Osteocyte (in vitro differentiated cells): ENCODE measurements around the gene NDST4. TPM values are rescaled to one million over a fixed set of nuclear protein-coding genes. Genes with fewer than 3 reads are reported as not detected.

Experiments used
- DNase-seq: peaks from one replicate; pipeline ENCODE4 v3.0.0; 2021; ENCODE audit warnings: mixed read lengths; ENCODE audit not compliant: unreplicated experiment; ENCODE audit errors: extremely low spot score
- H3K27ac Mint-ChIP-seq: one replicate; pipeline ENCODE4 v1.8.0; 2021; ENCODE audit warnings: mild to moderate bottlenecking, mixed read lengths; ENCODE audit not compliant: unreplicated experiment
- H3K27me3 Mint-ChIP-seq: one replicate; pipeline ENCODE4 v1.8.0; 2021; ENCODE audit warnings: mixed read lengths; ENCODE audit not compliant: unreplicated experiment
- H3K36me3 Mint-ChIP-seq: one replicate; pipeline ENCODE4 v1.8.0; 2021; ENCODE audit warnings: mixed read lengths; ENCODE audit not compliant: unreplicated experiment
- H3K4me1 Mint-ChIP-seq: one replicate; pipeline ENCODE4 v1.8.0; 2021; ENCODE audit warnings: mixed read lengths; ENCODE audit not compliant: unreplicated experiment
- H3K4me3 Mint-ChIP-seq: one replicate; pipeline ENCODE4 v1.8.0; 2021; ENCODE audit warnings: mild to moderate bottlenecking, moderate library complexity, mixed read lengths; ENCODE audit not compliant: unreplicated experiment
- H3K9me3 Mint-ChIP-seq: one replicate; pipeline ENCODE4 v1.8.0; 2021; ENCODE audit warnings: mixed read lengths; ENCODE audit not compliant: unreplicated experiment
- total RNA-seq: library from RNA; stranded (reverse); gene quantifications from 2 replicates; pipeline ENCODE4 v1.2.1, GENCODE V29; 2021
- TF ChIP-seq, protein P1 (sequence below): fragments of 200-600 bp; sonication (generic); IDR thresholded peaks from 2 replicates; pipeline ENCODE4 v1.5.0; 2021; ENCODE audit warnings: antibody characterized with exemption, mild to moderate bottlenecking, moderate library complexity

The NDST4 gene
- total RNA-seq, 1 donor from 2014 or later, result 4.5 TPM

GRCh38 chr4:114879916-114880669 is 233.3 kb downstream of the NDST4 start:
- TF ChIP-seq, protein P1, sequence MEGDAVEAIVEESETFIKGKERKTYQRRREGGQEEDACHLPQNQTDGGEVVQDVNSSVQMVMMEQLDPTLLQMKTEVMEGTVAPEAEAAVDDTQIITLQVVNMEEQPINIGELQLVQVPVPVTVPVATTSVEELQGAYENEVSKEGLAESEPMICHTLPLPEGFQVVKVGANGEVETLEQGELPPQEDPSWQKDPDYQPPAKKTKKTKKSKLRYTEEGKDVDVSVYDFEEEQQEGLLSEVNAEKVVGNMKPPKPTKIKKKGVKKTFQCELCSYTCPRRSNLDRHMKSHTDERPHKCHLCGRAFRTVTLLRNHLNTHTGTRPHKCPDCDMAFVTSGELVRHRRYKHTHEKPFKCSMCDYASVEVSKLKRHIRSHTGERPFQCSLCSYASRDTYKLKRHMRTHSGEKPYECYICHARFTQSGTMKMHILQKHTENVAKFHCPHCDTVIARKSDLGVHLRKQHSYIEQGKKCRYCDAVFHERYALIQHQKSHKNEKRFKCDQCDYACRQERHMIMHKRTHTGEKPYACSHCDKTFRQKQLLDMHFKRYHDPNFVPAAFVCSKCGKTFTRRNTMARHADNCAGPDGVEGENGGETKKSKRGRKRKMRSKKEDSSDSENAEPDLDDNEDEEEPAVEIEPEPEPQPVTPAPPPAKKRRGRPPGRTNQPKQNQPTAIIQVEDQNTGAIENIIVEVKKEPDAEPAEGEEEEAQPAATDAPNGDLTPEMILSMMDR, result no peak
- H3K27me3 Mint-ChIP-seq, result no peaks in the 10 kb centered on the region
- H3K9me3 Mint-ChIP-seq, result no peaks in the 10 kb centered on the region
- peaks cover 4% of the 10 kb centered on the region for H3K4me1 Mint-ChIP-seq
- DNase-seq, result no peak
- H3K36me3 Mint-ChIP-seq, result no peaks in the 10 kb centered on the region
- no peak overlapping the region for H3K4me3 Mint-ChIP-seq
- no peak overlapping the region for H3K27ac Mint-ChIP-seq

DNA sequence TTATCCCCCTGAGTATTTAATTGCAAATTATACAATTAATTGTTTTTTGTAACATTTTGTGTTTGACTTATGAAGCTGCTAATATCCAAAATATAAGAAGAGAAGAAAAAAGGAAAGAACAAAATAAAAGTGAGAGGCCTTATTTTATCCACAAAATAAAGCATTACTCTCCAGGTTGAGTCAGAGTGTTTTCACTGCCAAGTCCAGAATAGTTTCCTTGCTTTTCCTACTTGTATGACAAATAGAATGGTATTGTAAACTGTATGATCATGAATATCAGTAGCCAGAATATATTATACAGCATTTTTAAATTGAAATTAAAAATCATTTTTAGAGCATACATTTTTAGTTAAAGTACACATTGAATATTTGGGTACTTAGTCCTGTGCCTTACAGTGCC is 237.8 kb downstream of the NDST4 start:
- Mint-ChIP-seq H3K4me1 (no peaks in the 10 kb centered on the region), H3K9me3 (no peaks in the 10 kb centered on the region), H3K27me3 (no peaks in the 10 kb centered on the region), H3K4me3 (no peak overlapping the region), H3K36me3 (no peaks in the 10 kb centered on the region), H3K27ac (no peak overlapping the region)
- DNase-seq, result no peak
- TF ChIP-seq, protein P1, result no peak

GRCh38 chr4:114874321-114874720 is 239.1 kb downstream of the NDST4 start:
- Mint-ChIP-seq H3K9me3 (no peaks in the 10 kb centered on the region), H3K4me3 (no peak overlapping the region), H3K27me3 (no peaks in the 10 kb centered on the region), H3K27ac (no peak overlapping the region), H3K4me1 (no peaks in the 10 kb centered on the region), H3K36me3 (no peaks in the 10 kb centered on the region)
- no peak for DNase-seq
- TF ChIP-seq, protein P1, result no peak

GRCh38 chr4:114870987-114871386 is 242.4 kb downstream of the NDST4 start:
- no peak overlapping the region for H3K4me3 Mint-ChIP-seq
- no peak for DNase-seq
- H3K27me3 Mint-ChIP-seq, result no peaks in the 10 kb centered on the region
- peaks cover 3% of the 10 kb centered on the region for H3K4me1 Mint-ChIP-seq
- no peaks in the 10 kb centered on the region for H3K36me3 Mint-ChIP-seq
- H3K27ac Mint-ChIP-seq, result no peak overlapping the region
- TF ChIP-seq, protein P1, result no peak
- no peaks in the 10 kb centered on the region for H3K9me3 Mint-ChIP-seq

DNA sequence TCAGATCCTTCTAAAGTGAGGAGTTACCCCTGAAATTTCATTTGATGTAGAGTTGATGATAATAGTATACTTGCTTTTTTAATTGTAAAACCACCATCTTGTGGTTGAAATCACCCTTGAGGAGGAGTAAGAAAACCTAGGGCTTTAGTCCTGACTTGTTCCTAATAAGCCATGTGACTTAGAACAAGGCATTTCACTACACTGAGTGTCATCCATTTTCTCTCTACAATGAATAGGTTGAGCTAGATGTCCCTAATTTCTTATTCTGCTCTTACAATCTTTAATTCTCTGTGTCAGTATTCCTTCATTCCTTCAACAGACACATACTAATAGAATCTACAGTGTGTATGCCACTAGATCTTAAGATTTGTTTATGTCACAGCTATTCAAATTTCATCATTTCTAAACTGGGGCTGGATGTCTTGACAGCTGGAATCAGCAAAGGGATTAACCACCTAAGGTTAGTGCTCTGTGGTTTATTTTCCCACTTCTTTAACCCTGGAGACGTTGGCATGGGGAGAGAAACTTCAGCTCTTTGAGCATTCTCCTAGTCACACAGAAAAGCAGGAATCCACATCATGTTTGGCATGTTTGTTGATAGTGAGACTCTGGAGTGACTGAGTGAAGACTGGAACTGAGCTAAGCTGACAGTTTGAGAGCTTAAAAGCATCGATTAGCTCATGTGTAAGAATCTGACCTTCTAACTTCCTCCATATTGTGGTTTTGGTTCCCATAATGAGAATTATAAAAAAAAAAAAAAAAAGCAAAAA is 246.3 kb downstream of the NDST4 start:
- Mint-ChIP-seq H3K4me3 (no peak overlapping the region), H3K9me3 (no peaks in the 10 kb centered on the region), H3K4me1 (peaks cover 10% of the 10 kb centered on the region), H3K27ac (no peak overlapping the region), H3K36me3 (no peaks in the 10 kb centered on the region), H3K27me3 (no peaks in the 10 kb centered on the region)
- DNase-seq, result no peak
- TF ChIP-seq, protein P1, result no peak
